H9 (cell line): Measurements from ENCODE around the gene MAGOH. TPM values are rescaled to one million over a fixed set of nuclear protein-coding genes. Genes with fewer than 3 reads are reported as not detected.

Experiments used
- DNase-seq: peaks from one replicate; pipeline ENCODE4 v3.0.0-alpha.2; 2017
- H2AFZ ChIP-seq: one replicate; pipeline ENCODE4 v1.6.1; 2013; ENCODE audit warnings: mild to moderate bottlenecking, low read length, control low read depth, moderate library complexity
- H2AK5ac ChIP-seq: 2 replicates; pipeline ENCODE4 v1.6.1; 2013; ENCODE audit warnings: low read length, control low read depth, mixed read lengths; ENCODE audit not compliant: insufficient read length
- H2BK120ac ChIP-seq: one replicate; pipeline ENCODE4 v1.6.1; 2013; ENCODE audit warnings: low read depth, mild to moderate bottlenecking, low read length, control low read depth, inconsistent platforms; ENCODE audit not compliant: poor library complexity, severe bottlenecking
- H2BK12ac ChIP-seq: 2 replicates; pipeline ENCODE4 v1.6.1; 2013; ENCODE audit warnings: low read length, control low read depth, mixed read lengths, low read depth; ENCODE audit not compliant: insufficient read length
- H2BK15ac ChIP-seq: 2 replicates; pipeline ENCODE4 v1.6.1; 2013; ENCODE audit warnings: low read depth, low read length, control low read depth
- H2BK20ac ChIP-seq: one replicate; pipeline ENCODE4 v1.6.1; 2013; ENCODE audit warnings: low read depth, mild to moderate bottlenecking, low read length, control low read depth, inconsistent platforms; ENCODE audit not compliant: poor library complexity, severe bottlenecking
- H2BK5ac ChIP-seq: 2 replicates; pipeline ENCODE4 v1.6.1; 2013; ENCODE audit warnings: low read length, control low read depth, mixed read lengths; ENCODE audit not compliant: insufficient read length
- H3K14ac ChIP-seq: 2 replicates; pipeline ENCODE4 v1.6.1; 2013; ENCODE audit warnings: low read length, control low read depth; ENCODE audit not compliant: insufficient read depth
- H3K18ac ChIP-seq: 2 replicates; pipeline ENCODE4 v1.6.1; 2013; ENCODE audit warnings: low read depth, mild to moderate bottlenecking, mixed read lengths, low read length, control low read depth; ENCODE audit not compliant: insufficient read length
- H3K23ac ChIP-seq: 2 replicates; pipeline ENCODE4 v1.6.1; 2013; ENCODE audit warnings: low read length, control low read depth, mixed read lengths, low read depth; ENCODE audit not compliant: insufficient read length
- H3K23me2 ChIP-seq: 2 replicates; pipeline ENCODE4 v1.6.1; 2013; ENCODE audit warnings: low read depth, mild to moderate bottlenecking, mixed read lengths, low read length, control low read depth; ENCODE audit not compliant: insufficient read length, poor library complexity, severe bottlenecking
- H3K27ac ChIP-seq: 2 replicates; pipeline ENCODE4 v1.5.1; 2013; ENCODE audit warnings: low read length, control low read depth, mixed read lengths, low read depth; ENCODE audit not compliant: insufficient read length
- H3K27me3 ChIP-seq: 2 replicates; pipeline ENCODE4 v1.6.1; 2013; ENCODE audit warnings: low read length, control low read depth, inconsistent platforms; ENCODE audit not compliant: insufficient read depth
- H3K4ac ChIP-seq: 2 replicates; pipeline ENCODE4 v1.6.1; 2013; ENCODE audit warnings: low read depth, mild to moderate bottlenecking, control low read depth, inconsistent platforms, low read length, moderate library complexity
- H3K4me1 ChIP-seq: 2 replicates; pipeline ENCODE4 v1.6.1; 2013; ENCODE audit warnings: low read length, control low read depth, inconsistent platforms; ENCODE audit not compliant: insufficient read depth
- H3K4me2 ChIP-seq: 2 replicates; pipeline ENCODE4 v1.6.1; 2013; ENCODE audit warnings: low read length, control low read depth, mixed read lengths; ENCODE audit not compliant: insufficient read length, insufficient read depth
- H3K56ac ChIP-seq: 2 replicates; pipeline ENCODE4 v1.6.1; 2013; ENCODE audit warnings: low read depth, mild to moderate bottlenecking, mixed read lengths, low read length, control low read depth; ENCODE audit not compliant: insufficient read length
- H3K79me1 ChIP-seq: 2 replicates; pipeline ENCODE4 v1.6.1; 2013; ENCODE audit warnings: low read depth, mild to moderate bottlenecking, moderate library complexity, low read length, control low read depth, inconsistent platforms; ENCODE audit not compliant: insufficient read depth, poor library complexity, severe bottlenecking
- H3K79me2 ChIP-seq: 2 replicates; pipeline ENCODE4 v1.6.1; 2013; ENCODE audit warnings: low read length, control low read depth, inconsistent platforms; ENCODE audit not compliant: insufficient read depth
- H3K9ac ChIP-seq: 2 replicates; pipeline ENCODE4 v1.6.1; 2013; ENCODE audit warnings: low read length, control low read depth, mixed read lengths; ENCODE audit not compliant: insufficient read length; ENCODE audit errors: extremely low read depth
- H3K9me3 ChIP-seq: one replicate; pipeline ENCODE4 v1.6.1; 2013; ENCODE audit warnings: low read depth, low read length, inconsistent platforms; ENCODE audit not compliant: control insufficient read depth
- H3T11ph ChIP-seq: one replicate; pipeline ENCODE4 v1.6.1; 2013; ENCODE audit warnings: mild to moderate bottlenecking, low read length, control low read depth, inconsistent platforms
- H4K20me1 ChIP-seq: one replicate; pipeline ENCODE4 v1.6.1; 2013; ENCODE audit not compliant: control insufficient read depth, insufficient read length, insufficient read depth
- H4K5ac ChIP-seq: 2 replicates; pipeline ENCODE4 v1.6.1; 2013; ENCODE audit warnings: low read depth, mild to moderate bottlenecking, mixed read lengths, low read length, control low read depth; ENCODE audit not compliant: insufficient read length
- H4K8ac ChIP-seq: replicated peaks from 2 replicates; pipeline ENCODE4 v1.6.1; 2013; ENCODE audit warnings: low read length, control low read depth, mixed read lengths, low read depth; ENCODE audit not compliant: insufficient read length
- H4K91ac ChIP-seq: 2 replicates; pipeline ENCODE4 v1.6.1; 2013; ENCODE audit warnings: low read depth, mild to moderate bottlenecking, moderate library complexity, mixed read lengths, low read length, control low read depth; ENCODE audit not compliant: insufficient read length
- H3K27ac Mint-ChIP-seq, 3 experiments: 2 replicates in 2 of 3; 3 replicates in 1 of 3; pipeline ENCODE4 v1.8.0; 2020 to 2021; ENCODE audit warnings: mixed read lengths in 3 of 3, mild to moderate bottlenecking in 1 of 3, moderate library complexity in 1 of 3
- H3K27me3 Mint-ChIP-seq: 2 replicates; pipeline ENCODE4 v1.8.0; 2021; ENCODE audit warnings: low read depth, mild to moderate bottlenecking, moderate library complexity, mixed read lengths
- H3K36me3 Mint-ChIP-seq, 3 experiments: 2 replicates in 2 of 3; 3 replicates in 1 of 3; pipeline ENCODE4 v1.8.0; 2020 to 2021; ENCODE audit warnings: low read depth in 3 of 3, mixed read lengths in 3 of 3; ENCODE audit not compliant: insufficient read depth in 1 of 3
- H3K4me1 Mint-ChIP-seq, 2 experiments: 2 replicates each; pipeline ENCODE4 v1.8.0; 2020; ENCODE audit warnings: mixed read lengths in 2 of 2
- H3K4me3 Mint-ChIP-seq, 2 experiments: 2 replicates in 1 of 2; 3 replicates in 1 of 2; pipeline ENCODE4 v1.8.0; 2020 to 2021; ENCODE audit warnings: mild to moderate bottlenecking in 2 of 2, mixed read lengths in 2 of 2, moderate library complexity in 1 of 2
- H3K9me3 Mint-ChIP-seq, 2 experiments: 2 replicates in 1 of 2; 3 replicates in 1 of 2; pipeline ENCODE4 v1.8.0; 2020; ENCODE audit warnings: mild to moderate bottlenecking in 2 of 2, mixed read lengths in 2 of 2, moderate library complexity in 1 of 2
- CTCF ChIP-seq: fragments of 200-600 bp; sonication (generic); conservative IDR thresholded peaks from 3 replicates; pipeline ENCODE4 v1.8.0; 2021; ENCODE audit warnings: antibody characterized with exemption, mild to moderate bottlenecking
- WGBS: extraction: QIAGEN DNeasy Blood & Tissue Kit; methylation state at CpG from one replicate; pipeline ENCODE4 v1.1.7; 2013; ENCODE audit warnings: missing lambda C conversion rate, low lambda C conversion rate, mixed read lengths; ENCODE audit not compliant: insufficient read length; ENCODE audit errors: extremely low coverage; 5-methylcytosine and 5-hydroxymethylcytosine counted together
- total RNA-seq: library from RNA; stranded (reverse); gene quantifications from 2 replicates; pipeline ENCODE4 v1.2.1, GENCODE V29; 2021

The MAGOH gene
- total RNA-seq, 1 experiment from 2014 or later: 81.2 TPM

- H3K9me3 Mint-ChIP-seq: peaks cover 38 to 39% of the 10 kb centered on the region in 2 experiments
Measured at GRCh38 chr1:53203466-53203865, 34.9 kb downstream of the MAGOH start.

More at GRCh38 chr1:53203466-53203865, 34.9 kb downstream of the MAGOH start:
- no peaks in the 10 kb centered on the region for H3K23me2 ChIP-seq
- H3K79me1 ChIP-seq: no peaks in the 10 kb centered on the region
- H2BK12ac ChIP-seq: no peak overlapping the region
- no peak overlapping the region for H3K9ac ChIP-seq
- WGBS: no CpG with 5 or more reads among the region's 3 CpGs
- H3K79me2 ChIP-seq: no peaks in the 10 kb centered on the region
- no peak overlapping the region for H3K27ac ChIP-seq
- H3K4ac ChIP-seq: no peak overlapping the region
- H4K20me1 ChIP-seq: no peaks in the 10 kb centered on the region
- no peak for TF ChIP-seq CTCF
- H3K18ac ChIP-seq: no peak overlapping the region
- H3K9me3 ChIP-seq: peaks cover 26% of the 10 kb centered on the region
- Mint-ChIP-seq H3K27me3 (peaks cover 1% of the 10 kb centered on the region; the same call in 1 of the 2 replicates), H3K36me3 (peaks cover 59 to 76% (median 71%) of the 10 kb centered on the region in 3 experiments), H3K27ac (no peak overlapping the region), H3K4me1 (no peaks in the 10 kb centered on the region; a peak in 2 of 4 replicates), H3K4me3 (no peak overlapping the region)
- H3K14ac ChIP-seq: no peak overlapping the region
- no peak overlapping the region for H4K5ac ChIP-seq
- H3T11ph ChIP-seq: no peak overlapping the region
- H2AK5ac ChIP-seq: no peak overlapping the region
- H2BK120ac ChIP-seq: no peak overlapping the region
- no peak overlapping the region for H2AFZ ChIP-seq
- no peaks in the 10 kb centered on the region for H3K4me1 ChIP-seq
- no peak overlapping the region for H2BK20ac ChIP-seq
- no peak for DNase-seq
- H3K4me2 ChIP-seq: no peak overlapping the region
- H3K23ac ChIP-seq: no peak overlapping the region
- H2BK15ac ChIP-seq: no peak overlapping the region
- H3K56ac ChIP-seq: no peak overlapping the region
- no peak overlapping the region for H2BK5ac ChIP-seq
- no peaks in the 10 kb centered on the region for H3K27me3 ChIP-seq
- no peak overlapping the region for H4K91ac ChIP-seq
- H4K8ac ChIP-seq: no peak overlapping the region
